HS-5 (cell line): ENCODE results near the gene CRLF2.
"Not testable (repeated sequence)": the region's sequence is repeated elsewhere in the genome, so short reads cannot be mapped to it uniquely, and the experiment has no call there.

Source experiments
- DNase-seq: peaks from one replicate; pipeline ENCODE4 v3.0.0-alpha.2; 2012; ENCODE audit warnings: low read depth

CRLF2 gene

GRCh38 chrX:1169189-1169588 is 43.3 kb downstream of the CRLF2 start:
- DNase-seq: no peak

DNA sequence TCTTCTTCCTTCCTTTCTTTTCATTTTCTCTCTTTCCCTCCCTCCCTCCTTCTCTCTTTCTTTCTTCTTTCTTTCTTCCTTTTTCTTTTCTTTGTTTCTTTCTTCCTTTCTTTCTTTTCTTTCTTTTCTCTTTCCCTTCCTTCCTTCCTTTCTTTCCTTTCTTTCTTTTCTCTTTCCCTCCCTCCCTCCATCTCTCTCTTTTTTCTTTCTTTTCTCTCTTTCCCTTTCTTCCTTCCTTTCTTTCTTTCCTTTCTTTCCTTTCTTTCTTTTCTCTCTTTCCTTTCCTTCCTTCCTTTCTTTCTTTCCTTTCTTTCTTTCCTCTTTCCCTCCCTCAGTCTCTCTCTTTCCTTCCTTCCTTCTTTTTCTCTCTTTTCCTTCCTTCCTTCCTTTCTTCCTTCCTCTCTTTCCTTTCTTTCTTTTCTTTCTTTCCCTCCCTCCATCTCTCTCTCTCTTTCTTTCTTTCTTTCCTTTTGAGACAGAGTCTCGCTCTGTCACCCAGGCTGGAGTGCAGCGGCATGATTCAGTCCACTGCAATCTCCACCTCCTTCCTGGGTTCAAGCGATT is 44.4 kb downstream of the CRLF2 start:
- DNase-seq: no peak

DNA sequence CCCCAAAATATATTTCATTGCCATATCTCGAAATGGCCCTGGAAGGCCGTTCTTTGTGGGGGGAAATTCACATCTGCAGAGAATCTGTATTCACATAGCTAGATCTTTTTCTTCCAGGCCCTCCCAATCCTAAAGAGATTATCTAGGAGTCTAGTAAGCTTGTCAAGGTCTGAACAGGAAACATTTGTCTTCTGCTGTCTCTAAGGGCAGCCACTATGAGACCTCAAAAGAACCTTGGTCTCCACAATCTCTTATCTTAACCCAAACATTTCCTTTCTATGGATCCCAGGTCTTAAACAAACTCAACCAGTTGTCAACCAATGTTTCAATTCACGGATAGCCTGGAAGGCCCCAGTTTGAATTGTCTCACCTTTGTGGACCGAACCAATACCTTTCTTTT is 45.0 kb downstream of the CRLF2 start:
- DNase-seq: no peak

- DNase-seq: no peak
Observed at GRCh38 chrX:1165535-1166196, 46.8 kb downstream of the CRLF2 start.

DNA sequence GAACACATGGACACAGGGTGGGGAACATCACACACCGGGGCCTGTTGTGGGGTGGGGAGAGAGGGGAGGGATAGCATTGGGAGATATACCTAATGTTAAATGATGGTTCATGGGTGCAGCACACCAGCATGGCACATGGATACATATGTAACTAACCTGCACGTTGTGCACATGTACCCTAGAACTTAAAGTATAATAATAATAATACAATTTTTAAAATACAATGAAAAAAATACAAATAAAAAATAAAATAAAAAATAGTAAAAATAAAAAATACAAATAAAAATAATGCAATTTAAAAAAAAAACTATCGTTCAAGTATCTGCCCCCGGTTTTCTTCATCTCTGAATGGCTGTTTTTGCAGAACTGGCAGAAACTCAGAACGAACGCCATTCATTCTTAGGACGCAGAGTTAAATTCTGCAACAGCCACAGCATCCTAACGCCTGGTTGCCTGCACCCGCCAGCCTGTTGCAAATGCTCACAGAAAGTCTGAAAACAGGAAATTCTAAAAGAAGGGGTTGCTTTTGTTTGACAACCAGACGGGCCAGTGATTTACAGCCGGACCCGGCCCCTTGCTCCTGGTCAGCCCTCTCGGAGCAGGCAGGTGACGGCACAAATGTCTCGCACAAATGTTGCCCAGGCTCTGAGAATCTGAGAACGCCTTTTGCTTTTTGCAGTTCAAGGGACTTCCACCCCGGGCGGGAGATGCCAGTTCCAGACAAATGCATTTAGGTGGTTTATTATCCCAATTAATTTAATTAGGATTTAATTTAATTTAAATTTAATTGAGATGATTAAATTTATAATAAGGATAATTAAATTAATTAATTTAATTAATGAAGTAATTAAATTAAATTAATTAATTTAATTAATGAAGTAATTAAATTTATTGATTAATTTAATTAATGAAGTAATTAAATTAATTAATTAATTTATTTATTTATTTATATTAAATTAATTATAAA is 47.8 kb downstream of the CRLF2 start:
- no peak for DNase-seq

DNA sequence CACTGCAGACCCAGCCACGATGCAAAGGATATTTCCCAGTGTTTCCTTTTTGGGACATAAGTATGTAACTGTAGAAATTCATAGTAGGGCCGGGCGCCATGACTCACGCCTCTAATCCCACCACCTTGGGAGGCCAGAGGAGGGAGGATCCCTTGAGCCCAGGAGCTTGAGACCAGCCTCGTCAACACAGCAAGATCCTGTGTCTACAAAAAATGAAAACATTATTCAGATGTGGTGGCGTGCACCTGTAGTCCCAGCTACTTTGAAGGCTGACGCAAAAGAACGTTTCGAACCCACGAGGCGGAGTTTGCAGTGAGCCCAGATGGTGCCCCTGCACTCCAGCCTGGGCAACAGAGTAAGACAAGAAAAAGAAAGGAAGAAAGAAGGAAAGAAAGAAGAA is 49.2 kb downstream of the CRLF2 start:
- DNase-seq: no peak

DNA sequence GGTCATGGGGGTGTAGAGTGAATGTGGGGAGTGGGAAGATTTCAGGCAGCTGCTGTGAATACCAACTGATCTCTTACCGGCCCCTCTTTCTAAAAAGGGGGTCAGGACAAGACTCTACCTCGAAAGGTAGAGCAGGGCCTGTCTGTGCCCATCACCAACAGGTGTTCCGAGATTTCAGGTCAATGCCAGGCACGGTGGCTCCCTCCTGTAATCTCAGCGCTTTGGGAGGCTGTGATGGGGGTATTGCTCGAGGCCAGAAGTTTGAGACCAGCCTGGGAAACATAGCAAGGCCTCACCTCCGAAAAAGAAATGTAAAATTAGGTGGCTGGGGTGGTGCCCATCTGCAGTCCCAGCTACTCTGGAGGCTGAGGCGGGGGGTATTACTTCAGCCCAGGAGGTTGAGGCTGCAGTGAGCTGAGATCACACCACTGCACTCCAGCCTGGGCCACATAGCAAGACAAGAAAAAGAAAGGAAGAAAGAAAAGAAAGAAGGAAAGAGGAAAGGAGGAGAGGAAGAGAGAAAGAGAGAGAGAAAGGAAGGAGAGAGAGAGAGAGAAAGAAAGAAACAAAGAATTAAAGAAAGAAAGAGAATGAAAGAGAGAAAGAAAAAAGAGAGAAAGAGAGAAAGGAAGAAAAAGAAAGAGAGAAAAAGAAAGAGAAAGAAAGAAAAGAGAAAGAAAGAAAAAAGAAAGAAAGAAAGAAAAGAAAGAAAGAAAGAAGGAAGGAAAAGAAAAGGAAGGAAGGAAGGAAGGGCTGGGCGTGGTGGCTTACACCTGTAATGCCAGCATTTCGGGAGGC is 50.1 kb downstream of the CRLF2 start:
- DNase-seq: no peak

- DNase-seq: no peak
Observed at GRCh38 chrX:1159548-1159947, 52.9 kb downstream of the CRLF2 start.

- DNase-seq: not testable (repeated sequence)
Observed at GRCh38 chrX:1156681-1157455, 55.6 kb downstream of the CRLF2 start.

GRCh38 chrX:1153940-1154339 is 58.5 kb downstream of the CRLF2 start:
- no peak for DNase-seq

GRCh38 chrX:1152090-1152489 is 60.4 kb downstream of the CRLF2 start:
- no peak for DNase-seq

DNA sequence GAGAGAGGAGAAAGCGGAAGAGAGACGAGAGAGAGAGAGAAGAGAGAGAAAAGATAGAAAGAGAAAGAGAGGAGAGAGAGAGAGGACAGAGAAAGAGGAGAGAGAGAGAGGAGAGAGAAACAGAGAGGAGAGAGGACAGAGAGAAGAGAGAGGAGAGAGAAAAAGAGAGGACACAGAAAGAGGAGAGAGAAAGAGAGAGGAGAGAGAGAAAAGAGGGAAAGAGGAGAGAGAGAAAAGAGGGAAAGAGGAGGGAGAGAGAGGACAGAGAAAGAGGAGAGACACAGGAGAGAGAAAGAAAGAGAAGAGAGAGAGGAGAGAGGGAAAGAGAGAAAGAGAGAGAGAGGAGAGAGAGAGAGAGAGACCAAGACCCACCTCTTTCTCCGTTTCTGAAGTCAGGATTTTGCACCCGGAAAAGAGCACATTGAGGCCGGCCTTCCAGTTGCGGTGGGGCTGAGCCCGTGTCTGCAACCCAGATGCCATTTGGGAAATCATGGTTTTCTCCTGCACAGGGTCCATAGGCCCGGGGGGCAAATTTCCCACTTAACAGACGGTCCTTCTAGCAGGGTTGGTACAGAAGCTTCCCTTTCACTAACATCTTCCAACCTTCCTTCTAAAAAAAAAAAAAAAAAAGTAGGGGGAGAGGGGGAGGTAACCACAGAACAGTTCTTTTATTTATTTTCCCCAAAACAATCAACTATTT is 60.9 kb downstream of the CRLF2 start:
- DNase-seq: no peak

GRCh38 chrX:1150569-1151347 is 61.7 kb downstream of the CRLF2 start:
- DNase-seq: no peak

DNA sequence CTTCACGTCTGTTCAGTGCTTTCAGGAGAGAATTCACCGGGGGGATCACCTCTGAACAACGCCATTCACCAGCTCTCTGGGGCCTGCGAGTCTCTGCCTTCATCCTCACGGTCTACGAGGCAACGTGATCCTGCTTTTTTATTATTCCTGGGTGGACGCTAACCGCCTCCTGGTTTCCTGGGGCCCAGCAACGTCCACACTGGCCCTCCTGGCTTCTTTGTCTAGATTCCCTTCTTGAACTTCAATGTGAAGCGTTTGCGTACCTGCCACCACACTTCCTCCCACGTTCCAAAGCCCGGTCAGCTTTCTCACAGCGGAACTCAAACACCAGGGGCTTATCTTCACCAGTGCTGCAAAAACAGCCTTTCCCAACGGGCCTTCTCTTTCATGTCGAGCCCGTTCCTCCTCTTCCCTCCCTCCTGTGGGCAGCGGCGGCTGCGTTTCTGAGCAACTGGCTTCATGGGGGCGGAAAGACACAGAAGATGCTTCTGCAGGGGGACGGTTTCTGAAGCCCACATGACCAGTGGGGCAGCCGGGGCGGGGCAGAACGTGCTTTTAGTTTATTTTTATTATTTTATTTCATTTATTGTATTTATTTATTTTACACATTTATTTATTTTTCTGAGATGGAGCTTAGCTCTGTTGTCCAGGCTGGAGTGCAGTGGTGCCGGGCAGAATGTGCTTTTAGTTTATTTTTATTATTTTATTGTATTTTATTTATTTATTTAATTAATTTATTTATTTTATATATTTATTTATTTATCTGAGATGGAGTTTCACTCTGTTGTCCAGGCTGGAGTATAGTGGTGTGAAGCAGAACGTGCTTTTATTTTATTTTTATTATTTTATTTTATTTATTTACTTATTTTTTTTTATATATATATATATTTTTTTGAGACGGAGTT is 64.6 kb downstream of the CRLF2 start:
- DNase-seq: no peak

- DNase-seq: no peak
Observed at GRCh38 chrX:1144293-1144692, 68.2 kb downstream of the CRLF2 start.
